CD14-positive monocyte (primary cell): ENCODE measurements around the gene GALNT15. TPM values are rescaled to one million over a fixed set of nuclear protein-coding genes. Genes with fewer than 3 reads are reported as not detected.

Experiments
- DNase-seq, 3 donors: peaks; one replicate each; pipeline ENCODE4 v3.0.0-alpha.2; 2011 to 2022
- H2AFZ ChIP-seq: 2 replicates; pipeline ENCODE4 v1.6.0; 2012; ENCODE audit warnings: mild to moderate bottlenecking, low read depth, low read length, inconsistent platforms; ENCODE audit not compliant: insufficient read depth, poor library complexity, severe bottlenecking
- H3K27ac ChIP-seq, 2 donors: 1 replicate in 1 of 2; 2 replicates in 1 of 2; pipeline ENCODE4 v1.5.1; 2012 to 2013; ENCODE audit warnings: low read length in 2 of 2, control low read depth in 1 of 2, inconsistent platforms in 1 of 2, low read depth in 1 of 2, mild to moderate bottlenecking in 1 of 2
- H3K27me3 ChIP-seq, 2 donors: one replicate each; pipeline versions ENCODE4 v1.6.0 to v1.6.1; 2011 to 2013; ENCODE audit warnings: low read length in 2 of 2; ENCODE audit not compliant: control insufficient read depth in 2 of 2, insufficient read depth in 2 of 2
- H3K36me3 ChIP-seq, 2 donors: replicated peaks in 1 of 2; 1 replicate in 1 of 2; 2 replicates in 1 of 2; pipeline versions ENCODE4 v1.5.1 to v1.6.1; 2012 to 2013; ENCODE audit warnings: low read length in 2 of 2, control low read depth in 1 of 2, inconsistent platforms in 1 of 2, mild to moderate bottlenecking in 1 of 2; ENCODE audit not compliant: insufficient read depth in 2 of 2, control insufficient read depth in 1 of 2
- H3K4me1 ChIP-seq, 2 donors: 1 replicate in 1 of 2; 2 replicates in 1 of 2; pipeline versions ENCODE4 v1.5.1 to v1.6.1; 2012 to 2013; ENCODE audit warnings: low read length in 2 of 2, control low read depth in 1 of 2, inconsistent platforms in 1 of 2, mild to moderate bottlenecking in 1 of 2, moderate library complexity in 1 of 2; ENCODE audit not compliant: insufficient read depth in 2 of 2, control insufficient read depth in 1 of 2
- H3K4me2 ChIP-seq: replicated peaks from 2 replicates; pipeline ENCODE3; 2012; ENCODE audit warnings: low read length, moderate library complexity, mild to moderate bottlenecking; ENCODE audit not compliant: poor library complexity, severe bottlenecking; ENCODE audit errors: extremely low read depth
- H3K4me3 ChIP-seq, 3 experiments: fragments of 200-600 bp in 1 of 3; sonication (generic) in 1 of 3; replicated peaks in 1 of 3; 1 replicate in 2 of 3; 2 replicates in 1 of 3; pipeline ENCODE4 v1.5.1; 2011 to 2013; ENCODE audit warnings: low read length in 3 of 3, mild to moderate bottlenecking in 3 of 3, control low read depth in 2 of 3, low read depth in 2 of 3, inconsistent platforms in 1 of 3, moderate library complexity in 1 of 3
- H3K79me2 ChIP-seq: 2 replicates; pipeline ENCODE4 v1.6.0; 2012; ENCODE audit warnings: mild to moderate bottlenecking, control low read depth, inconsistent platforms, low read length, moderate library complexity; ENCODE audit not compliant: insufficient read depth
- H3K9ac ChIP-seq: 2 replicates; pipeline ENCODE4 v1.6.0; 2017; ENCODE audit warnings: low read length, mild to moderate bottlenecking; ENCODE audit not compliant: insufficient read depth, poor library complexity, severe bottlenecking
- H3K9me3 ChIP-seq, 2 donors: replicated peaks in 1 of 2; 1 replicate in 1 of 2; 2 replicates in 1 of 2; pipeline versions ENCODE4 v1.5.1 to v1.6.1; 2012 to 2013; ENCODE audit warnings: low read length in 2 of 2, control low read depth in 1 of 2; ENCODE audit not compliant: control insufficient read depth in 1 of 2, insufficient read depth in 1 of 2
- H4K20me1 ChIP-seq: 2 replicates; pipeline ENCODE4 v1.6.0; 2012; ENCODE audit warnings: mild to moderate bottlenecking, low read length, control low read depth, moderate library complexity; ENCODE audit not compliant: insufficient read depth
- H3K27ac Mint-ChIP-seq, 7 donors: one replicate each; pipeline ENCODE4 v1.8.0; 2020; ENCODE audit warnings: mild to moderate bottlenecking in 7 of 7, mixed read lengths in 7 of 7, moderate library complexity in 6 of 7, inconsistent platforms in 2 of 7
- H3K27me3 Mint-ChIP-seq, 3 donors: one replicate each; pipeline ENCODE4 v1.8.0; 2021 to 2022; ENCODE audit warnings: low read depth in 3 of 3, mild to moderate bottlenecking in 3 of 3, mixed read lengths in 3 of 3, moderate library complexity in 3 of 3, inconsistent platforms in 1 of 3
- H3K36me3 Mint-ChIP-seq, 2 donors: one replicate each; pipeline ENCODE4 v1.8.0; 2020; ENCODE audit warnings: mixed read lengths in 2 of 2, inconsistent platforms in 1 of 2, mild to moderate bottlenecking in 1 of 2
- H3K4me1 Mint-ChIP-seq: one replicate; pipeline ENCODE4 v1.8.0; 2020; ENCODE audit warnings: mild to moderate bottlenecking, mixed read lengths
- H3K4me3 Mint-ChIP-seq, 2 donors: one replicate each; pipeline ENCODE4 v1.8.0; 2020; ENCODE audit warnings: mild to moderate bottlenecking in 2 of 2, mixed read lengths in 2 of 2, moderate library complexity in 1 of 2
- H3K9me3 Mint-ChIP-seq, 7 donors: one replicate each; pipeline ENCODE4 v1.8.0; 2020 to 2022; ENCODE audit warnings: mixed read lengths in 7 of 7, mild to moderate bottlenecking in 6 of 7, moderate library complexity in 6 of 7, inconsistent platforms in 2 of 7
- WGBS: methylation state at CpG from one replicate; pipeline ENCODE4 v1.1.5; 2013; ENCODE audit warnings: missing lambda C conversion rate; ENCODE audit not compliant: insufficient coverage; 5-methylcytosine and 5-hydroxymethylcytosine counted together
- intact Hi-C, 2 donors: fragments of 100-400 bp; cut with micrococcal nuclease; formaldehyde crosslinking; loops; one replicate each; pipeline versions ENCODE4 v1.15.0 to v1.15.1; 2023
- polyA plus RNA-seq, 3 donors: library from polyadenylated mRNA; depleted of rRNA in 1 of 3; unstranded in 2 of 3; stranded (reverse) in 1 of 3; fragments of 300-500 nt in 2 of 3; fragments of >200 nt in 1 of 3; fragmentation: Illumina TruSeq in 2 of 3; gene quantifications; 1 replicate in 2 of 3; 2 replicates in 1 of 3; pipeline ENCODE4 v1.2.3, GENCODE V29; 2012 to 2021
- TF ChIP-seq, protein P1 (sequence below): fragments of 200-600 bp; IDR thresholded peaks from one replicate; pipeline ENCODE4 v1.8.0; 2022; ENCODE audit warnings: antibody characterized with exemption, mild to moderate bottlenecking

The GALNT15 gene
- polyA plus RNA-seq, 3 donors = not detected

DNA sequence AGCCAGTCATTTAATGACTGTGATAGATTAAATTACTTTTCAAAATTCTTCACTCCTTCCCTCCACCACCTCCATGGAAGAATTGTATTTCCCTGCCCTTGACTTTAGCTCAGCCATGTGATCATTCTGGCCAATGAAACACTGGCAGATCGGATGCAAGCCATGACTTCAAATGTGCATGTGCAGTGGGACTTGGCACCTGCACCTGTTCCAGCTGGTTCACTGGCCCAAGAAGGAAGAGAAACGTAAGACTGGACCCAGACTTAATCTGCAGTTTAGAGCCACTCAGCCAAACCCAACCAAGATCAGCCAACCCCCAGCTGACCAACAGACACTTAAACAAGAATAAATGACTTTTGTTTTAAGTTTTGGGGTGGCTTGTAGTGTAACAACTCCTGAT, 78.5 kb downstream of the GALNT15 start:
- Histone ChIP-seq H3K4me3 (peak overlapping the region in 1 of 3 experiments; percentile 24), H3K27me3 (no peaks in the 10 kb centered on the region), H3K27ac (peak overlapping the region; percentile 18 to 80), H3K4me2 (peak overlapping the region; percentile 60), H3K4me1 (peaks cover 19% of the 10 kb centered on the region in 2 donors), H4K20me1 (no peaks in the 10 kb centered on the region), H3K9me3 (no peaks in the 10 kb centered on the region), H3K9ac (no peak overlapping the region), H2AFZ (peak overlapping the region; percentile 15), H3K79me2 (no peaks in the 10 kb centered on the region), H3K36me3 (peaks cover 0 to 4% of the 10 kb centered on the region in 2 donors)
- Mint-ChIP-seq H3K36me3 (peaks cover 5% of the 10 kb centered on the region in 2 donors), H3K27ac (peak overlapping the region; percentile 73 to 93 (median 92)), H3K27me3 (no peaks in the 10 kb centered on the region), H3K4me1 (peaks cover 33% of the 10 kb centered on the region), H3K9me3 (no peaks in the 10 kb centered on the region), H3K4me3 (no peak overlapping the region)
- intact Hi-C loops = loop anchor here in 1 of 2 donors (5.0 kb wide), 1 partner anchor 71 kb away; no protein-coding TSS in a partner anchor
- DNase-seq = no peak
- TF ChIP-seq, protein P1, sequence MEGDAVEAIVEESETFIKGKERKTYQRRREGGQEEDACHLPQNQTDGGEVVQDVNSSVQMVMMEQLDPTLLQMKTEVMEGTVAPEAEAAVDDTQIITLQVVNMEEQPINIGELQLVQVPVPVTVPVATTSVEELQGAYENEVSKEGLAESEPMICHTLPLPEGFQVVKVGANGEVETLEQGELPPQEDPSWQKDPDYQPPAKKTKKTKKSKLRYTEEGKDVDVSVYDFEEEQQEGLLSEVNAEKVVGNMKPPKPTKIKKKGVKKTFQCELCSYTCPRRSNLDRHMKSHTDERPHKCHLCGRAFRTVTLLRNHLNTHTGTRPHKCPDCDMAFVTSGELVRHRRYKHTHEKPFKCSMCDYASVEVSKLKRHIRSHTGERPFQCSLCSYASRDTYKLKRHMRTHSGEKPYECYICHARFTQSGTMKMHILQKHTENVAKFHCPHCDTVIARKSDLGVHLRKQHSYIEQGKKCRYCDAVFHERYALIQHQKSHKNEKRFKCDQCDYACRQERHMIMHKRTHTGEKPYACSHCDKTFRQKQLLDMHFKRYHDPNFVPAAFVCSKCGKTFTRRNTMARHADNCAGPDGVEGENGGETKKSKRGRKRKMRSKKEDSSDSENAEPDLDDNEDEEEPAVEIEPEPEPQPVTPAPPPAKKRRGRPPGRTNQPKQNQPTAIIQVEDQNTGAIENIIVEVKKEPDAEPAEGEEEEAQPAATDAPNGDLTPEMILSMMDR = no peak
- 100% methylated on average over 1 of the region's 2 CpGs for WGBS

DNA sequence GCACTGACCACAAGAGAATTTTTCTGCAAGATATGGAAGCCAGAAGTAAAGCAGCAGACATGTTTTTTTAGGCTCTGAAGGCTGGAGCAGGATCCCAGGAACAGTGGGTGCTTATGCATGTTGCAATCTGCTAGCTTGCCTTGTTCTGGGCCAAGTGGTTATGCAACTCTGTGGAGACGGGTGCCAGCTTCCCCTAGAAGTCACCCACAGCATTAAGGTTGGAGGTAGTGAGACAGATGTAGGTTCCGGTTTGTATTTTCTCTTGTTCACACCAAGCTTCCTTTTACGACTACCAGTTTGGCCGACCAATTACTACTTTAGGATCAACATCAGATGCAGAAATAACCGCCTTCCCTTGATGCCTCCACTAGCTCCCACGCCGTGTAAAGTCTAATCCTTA, 79.1 kb downstream of the GALNT15 start:
- Histone ChIP-seq H2AFZ (peak overlapping the region; percentile 15), H3K4me1 (peaks cover 19% of the 10 kb centered on the region in 2 donors), H3K4me2 (peak overlapping the region; percentile 60), H4K20me1 (no peaks in the 10 kb centered on the region), H3K36me3 (peaks cover 0 to 9% of the 10 kb centered on the region in 2 donors), H3K27me3 (no peaks in the 10 kb centered on the region), H3K9me3 (no peaks in the 10 kb centered on the region), H3K9ac (no peak overlapping the region), H3K79me2 (no peaks in the 10 kb centered on the region), H3K4me3 (peak overlapping the region in 1 of 3 experiments; percentile 24), H3K27ac (peak overlapping the region; percentile 5 to 80)
- 0% methylated on average over 3 of the region's 7 CpGs for WGBS
- peaks cover 33% of the 10 kb centered on the region for H3K4me1 Mint-ChIP-seq
- TF ChIP-seq, protein P1 = no peak
- H3K9me3 Mint-ChIP-seq = no peaks in the 10 kb centered on the region
- peak overlapping the region; percentile 40 to 75 for H3K4me3 Mint-ChIP-seq
- no peaks in the 10 kb centered on the region for H3K27me3 Mint-ChIP-seq
- DNase-seq = peak; percentile 76 to 89 (median 86)
- H3K36me3 Mint-ChIP-seq = peaks cover 5% of the 10 kb centered on the region in 2 donors
- H3K27ac Mint-ChIP-seq = peak overlapping the region; percentile 88 to 95 (median 92)
- intact Hi-C loops = loop anchor here in 1 of 2 donors (5.0 kb wide), 1 partner anchor 71 kb away; no protein-coding TSS in a partner anchor
